ENCODE measurements around the gene CAPN14. TPM values are rescaled to one million over a fixed set of nuclear protein-coding genes. Genes with fewer than 3 reads are reported as not detected.

Gene CAPN14
- total RNA-seq, 1 donor from 2014 or later, result 0.47 TPM

DNA sequence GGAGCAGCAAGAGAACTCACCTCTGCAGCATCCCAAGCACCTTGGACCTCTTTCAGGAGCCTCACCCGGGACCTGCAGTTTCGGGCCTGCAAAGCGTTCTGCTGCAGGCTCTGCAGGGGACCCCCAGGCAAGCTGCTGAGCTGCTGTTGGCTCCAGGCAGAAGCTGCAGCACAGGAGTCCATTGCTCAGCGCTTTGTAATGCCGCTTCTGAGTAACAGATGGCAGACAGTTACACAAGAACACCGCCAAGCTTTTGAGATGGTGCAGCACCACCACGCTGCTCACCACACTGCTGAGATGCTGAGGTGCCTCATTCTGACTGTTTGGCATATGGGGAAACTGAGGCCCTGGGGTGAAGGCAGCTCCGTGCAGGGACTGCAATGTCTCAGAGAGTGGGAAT lies 77.2 kb downstream of the CAPN14 start:
- H3K27me3 Mint-ChIP-seq (ENCODE audit: low read depth), result peaks cover 75% of the 10 kb centered on the region
- H3K4me3 Mint-ChIP-seq, result no peak overlapping the region
- no peaks in the 10 kb centered on the region for H3K36me3 Mint-ChIP-seq (ENCODE audit: low read depth)

GRCh38 chr2:31139671-31140070 lies 77.6 kb downstream of the CAPN14 start:
- no peak for TF ChIP-seq CTCF (conservative IDR thresholded peaks at IDR 0.05)
- Mint-ChIP-seq H3K36me3 (ENCODE audit: low read depth) (no peaks in the 10 kb centered on the region), H3K27me3 (ENCODE audit: low read depth) (peaks cover 80% of the 10 kb centered on the region), H3K9me3 (no peaks in the 10 kb centered on the region), H3K27ac (ENCODE audit: unreplicated experiment) (no peak overlapping the region), H3K4me3 (no peak overlapping the region), H3K4me1 (peaks cover 14% of the 10 kb centered on the region)
- no peak for DNase-seq (ENCODE audit: low read depth, low spot score)

More for the DNA sequence above, 77.2 kb downstream of the CAPN14 start:
- no peak for DNase-seq (ENCODE audit: low read depth, low spot score)
- Mint-ChIP-seq H3K27ac (ENCODE audit: unreplicated experiment) (no peak overlapping the region), H3K9me3 (no peaks in the 10 kb centered on the region), H3K4me1 (peaks cover 14% of the 10 kb centered on the region)
- TF ChIP-seq CTCF (conservative IDR thresholded peaks at IDR 0.05), result no peak

DNA sequence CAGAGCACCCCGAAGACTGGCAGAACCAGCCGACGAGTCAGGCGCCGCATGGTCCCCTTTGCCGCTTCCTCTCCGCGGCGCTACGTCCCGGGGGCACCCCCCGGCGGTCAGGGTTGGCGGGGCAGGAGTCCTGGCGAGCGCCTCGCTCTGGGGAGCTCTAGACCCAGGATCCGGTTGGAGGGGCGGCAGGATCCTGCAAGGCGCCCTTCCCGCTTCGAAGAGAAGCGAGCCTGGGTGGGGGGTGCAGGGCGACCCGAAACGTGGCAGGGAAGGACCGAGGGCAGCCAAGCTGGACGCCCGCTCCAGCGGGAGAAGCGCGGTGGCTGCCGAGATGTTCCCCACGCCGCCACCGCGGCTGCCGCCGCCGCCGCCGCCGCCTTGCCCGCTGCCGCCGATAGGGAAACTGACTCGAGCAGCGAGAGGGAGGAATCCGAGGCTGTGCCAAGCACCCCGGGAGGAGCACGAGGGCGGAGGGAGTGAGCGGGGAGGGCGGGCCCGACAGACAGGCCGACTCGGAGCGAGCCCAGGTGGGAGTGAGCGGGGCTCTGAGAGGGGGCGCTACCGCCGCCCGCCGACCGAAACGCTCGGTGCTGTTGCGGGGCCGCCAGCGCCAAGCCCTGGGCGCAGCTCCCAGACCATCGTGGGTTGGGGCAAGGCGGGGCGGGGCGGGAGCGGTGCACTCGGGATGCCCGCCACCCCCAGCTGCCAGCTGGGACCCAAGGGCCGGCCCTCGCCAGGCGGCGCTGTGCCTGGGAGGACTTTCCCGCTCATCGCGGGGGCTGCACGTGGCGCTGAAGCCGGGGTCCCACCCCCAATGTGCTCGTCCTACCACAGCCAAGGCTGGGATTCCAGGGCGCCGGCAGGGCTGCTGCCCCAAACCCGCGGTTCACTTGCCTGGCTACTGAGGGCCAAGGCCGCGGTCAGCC lies 79.0 kb downstream of the CAPN14 start, which contains the start of gene GALNT14:
Gene GALNT14 (minus strand): TSS at position 404 of the 926 bp plus-strand sequence. CDS start 354 bp downstream, at position 50.
- Mint-ChIP-seq H3K4me3 (peak within 1 kb of the TSS; percentile 83), H3K4me1 (peaks cover 14% of the 10 kb centered on the region), H3K9me3 (no peaks in the 10 kb centered on the region), H3K27ac (ENCODE audit: unreplicated experiment) (no peak within 1 kb of the TSS), H3K36me3 (ENCODE audit: low read depth) (no peaks in the 10 kb centered on the region), H3K27me3 (ENCODE audit: low read depth) (peaks cover 86% of the 10 kb centered on the region)
- peak; percentile 59 for TF ChIP-seq CTCF (conservative IDR thresholded peaks at IDR 0.05)
- peak; percentile 55 for DNase-seq (ENCODE audit: low read depth, low spot score)

- H3K4me3 Mint-ChIP-seq, result peak overlapping the region; percentile 83
- H3K27me3 Mint-ChIP-seq (ENCODE audit: low read depth), result peaks cover 91% of the 10 kb centered on the region
- DNase-seq (ENCODE audit: low read depth, low spot score), result no peak
- TF ChIP-seq CTCF (conservative IDR thresholded peaks at IDR 0.05), result no peak
- H3K36me3 Mint-ChIP-seq (ENCODE audit: low read depth), result no peaks in the 10 kb centered on the region
- H3K9me3 Mint-ChIP-seq, result no peaks in the 10 kb centered on the region
- H3K27ac Mint-ChIP-seq (ENCODE audit: unreplicated experiment), result no peak overlapping the region
- peaks cover 13% of the 10 kb centered on the region for H3K4me1 Mint-ChIP-seq
These were observed 79.9 kb downstream of the CAPN14 start for GRCh38 chr2:31137211-31138036.

DNA sequence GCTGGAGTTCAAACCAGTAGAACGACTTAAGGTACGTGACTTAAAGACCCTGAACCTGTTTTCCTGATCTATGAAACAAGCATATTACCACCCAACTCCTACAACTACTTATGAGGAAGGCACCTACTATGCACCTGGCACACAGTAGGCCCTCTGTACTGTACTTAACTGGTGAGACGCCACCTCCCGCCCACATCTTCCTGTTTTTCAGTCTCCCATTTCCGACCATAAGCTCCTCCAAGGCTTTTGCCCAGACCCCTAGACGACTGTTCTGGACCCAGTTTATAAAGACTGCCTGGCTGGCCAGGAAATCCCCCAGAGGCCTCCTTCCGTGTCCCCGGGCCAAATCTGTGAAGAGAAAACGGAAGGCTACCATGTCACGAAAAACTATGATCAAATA lies 80.6 kb downstream of the CAPN14 start:
- no peaks in the 10 kb centered on the region for H3K36me3 Mint-ChIP-seq (ENCODE audit: low read depth)
- H3K4me1 Mint-ChIP-seq, result peaks cover 6% of the 10 kb centered on the region
- H3K27me3 Mint-ChIP-seq (ENCODE audit: low read depth), result peaks cover 84% of the 10 kb centered on the region
- no peak for DNase-seq (ENCODE audit: low read depth, low spot score)
- H3K4me3 Mint-ChIP-seq, result peak overlapping the region; percentile 83
- no peak for TF ChIP-seq CTCF (conservative IDR thresholded peaks at IDR 0.05)
- no peak overlapping the region for H3K27ac Mint-ChIP-seq (ENCODE audit: unreplicated experiment)
- H3K9me3 Mint-ChIP-seq, result no peaks in the 10 kb centered on the region
